IPS-18a (cell line): ENCODE measurements around the gene KCTD14.
"Not testable (repeated sequence)": the region's sequence is repeated elsewhere in the genome, so short reads cannot be mapped to it uniquely, and the experiment has no call there.

Experiments
- H3K27ac ChIP-seq: one replicate; pipeline ENCODE4 v1.5.1; 2013; ENCODE audit warnings: low read length
- H3K27me3 ChIP-seq: one replicate; pipeline ENCODE4 v1.6.1; 2013; ENCODE audit warnings: mild to moderate bottlenecking, low read length; ENCODE audit not compliant: control insufficient read depth, insufficient read depth
- H3K36me3 ChIP-seq: one replicate; pipeline ENCODE4 v1.6.1; 2013; ENCODE audit warnings: low read depth, low read length; ENCODE audit not compliant: control insufficient read depth
- H3K4me1 ChIP-seq: one replicate; pipeline ENCODE4 v1.6.1; 2013; ENCODE audit warnings: low read depth, low read length; ENCODE audit not compliant: control insufficient read depth
- H3K4me3 ChIP-seq: one replicate; pipeline ENCODE4 v1.5.1; 2013; ENCODE audit warnings: low read length
- H3K9ac ChIP-seq: one replicate; pipeline ENCODE4 v1.6.1; 2013; ENCODE audit warnings: mild to moderate bottlenecking, low read length, moderate library complexity
- H3K9me3 ChIP-seq: one replicate; pipeline ENCODE4 v1.6.1; 2013; ENCODE audit warnings: low read depth, low read length; ENCODE audit not compliant: control insufficient read depth

Gene KCTD14

GRCh38 chr11:78014937-78015520 is 8.0 kb downstream of the KCTD14 start:
- not testable (repeated sequence) for H3K9ac ChIP-seq, H3K27ac ChIP-seq, H3K27me3 ChIP-seq, H3K4me1 ChIP-seq, H3K4me3 ChIP-seq, H3K9me3 ChIP-seq
- H3K36me3 ChIP-seq = peaks cover 15% of the 10 kb centered on the region

- H3K9me3 ChIP-seq = no peaks in the 10 kb centered on the region
- no peak overlapping the region for H3K27ac ChIP-seq
- no peak overlapping the region for H3K4me3 ChIP-seq
- H3K9ac ChIP-seq = no peak overlapping the region
- no peaks in the 10 kb centered on the region for H3K27me3 ChIP-seq
- peaks cover 10% of the 10 kb centered on the region for H3K36me3 ChIP-seq
- H3K4me1 ChIP-seq = no peaks in the 10 kb centered on the region
Measured at GRCh38 chr11:78011301-78011700, 11.8 kb downstream of the KCTD14 start.

- Histone ChIP-seq H3K4me1 (no peaks in the 10 kb centered on the region), H3K27me3 (no peaks in the 10 kb centered on the region), H3K9me3 (no peaks in the 10 kb centered on the region), H3K9ac (no peak overlapping the region), H3K4me3 (no peak overlapping the region), H3K27ac (no peak overlapping the region), H3K36me3 (peaks cover 5% of the 10 kb centered on the region)
Measured at GRCh38 chr11:78010755-78011154, 12.3 kb downstream of the KCTD14 start.

GRCh38 chr11:78010304-78010703 is 12.8 kb downstream of the KCTD14 start:
- H3K4me1 ChIP-seq = no peaks in the 10 kb centered on the region
- no peak overlapping the region for H3K9ac ChIP-seq
- no peak overlapping the region for H3K27ac ChIP-seq
- no peaks in the 10 kb centered on the region for H3K27me3 ChIP-seq
- H3K4me3 ChIP-seq = no peak overlapping the region
- H3K9me3 ChIP-seq = no peaks in the 10 kb centered on the region
- peaks cover under 1% of the 10 kb centered on the region for H3K36me3 ChIP-seq

- Histone ChIP-seq H3K27ac (no peak overlapping the region), H3K9ac (no peak overlapping the region), H3K36me3 (no peaks in the 10 kb centered on the region), H3K9me3 (no peaks in the 10 kb centered on the region), H3K4me3 (no peak overlapping the region), H3K4me1 (no peaks in the 10 kb centered on the region), H3K27me3 (no peaks in the 10 kb centered on the region)
Measured at GRCh38 chr11:78009062-78009461, 14.0 kb downstream of the KCTD14 start.

- Histone ChIP-seq H3K36me3 (no peaks in the 10 kb centered on the region), H3K27ac (no peak overlapping the region), H3K4me1 (peaks cover 2% of the 10 kb centered on the region), H3K9ac (no peak overlapping the region), H3K9me3 (no peaks in the 10 kb centered on the region), H3K4me3 (no peak overlapping the region), H3K27me3 (no peaks in the 10 kb centered on the region)
Measured at GRCh38 chr11:78000193-78000592, 22.9 kb downstream of the KCTD14 start.

- H3K9ac ChIP-seq = no peak overlapping the region
- H3K36me3 ChIP-seq = no peaks in the 10 kb centered on the region
- no peaks in the 10 kb centered on the region for H3K27me3 ChIP-seq
- H3K9me3 ChIP-seq = no peaks in the 10 kb centered on the region
- no peak overlapping the region for H3K4me3 ChIP-seq
- H3K4me1 ChIP-seq = peaks cover 4% of the 10 kb centered on the region
- no peak overlapping the region for H3K27ac ChIP-seq
Measured at GRCh38 chr11:77999446-78000030, 23.5 kb downstream of the KCTD14 start.

- Histone ChIP-seq H3K27ac (peak within 1 kb of the TSS; percentile 94), H3K27me3 (no peaks in the 10 kb centered on the region), H3K9ac (peak within 1 kb of the TSS; percentile 78), H3K9me3 (no peaks in the 10 kb centered on the region), H3K4me1 (peaks cover 8% of the 10 kb centered on the region), H3K36me3 (peaks cover 6% of the 10 kb centered on the region), H3K4me3 (peak within 1 kb of the TSS; percentile 97)
Measured at GRCh38 chr11:77994434-77995362, 28.4 kb downstream of the KCTD14 start, which contains the start of gene INTS4. INTS4 (minus strand) TSS chr11:77994668; CDS start chr11:77994643, 25 bp downstream.

GRCh38 chr11:77993902-77994301 is 29.2 kb downstream of the KCTD14 start:
- Histone ChIP-seq H3K4me1 (peaks cover 8% of the 10 kb centered on the region), H3K27me3 (no peaks in the 10 kb centered on the region), H3K9ac (peak overlapping the region; percentile 78), H3K4me3 (peak overlapping the region; percentile 97), H3K9me3 (no peaks in the 10 kb centered on the region), H3K36me3 (peaks cover 6% of the 10 kb centered on the region), H3K27ac (no peak overlapping the region)

- H3K9me3 ChIP-seq = no peaks in the 10 kb centered on the region
- no peak overlapping the region for H3K4me3 ChIP-seq
- peaks cover 8% of the 10 kb centered on the region for H3K4me1 ChIP-seq
- peaks cover 14% of the 10 kb centered on the region for H3K36me3 ChIP-seq
- H3K27me3 ChIP-seq = no peaks in the 10 kb centered on the region
- H3K27ac ChIP-seq = no peak overlapping the region
- no peak overlapping the region for H3K9ac ChIP-seq
Measured at GRCh38 chr11:77990981-77991380, 32.1 kb downstream of the KCTD14 start.

GRCh38 chr11:77986456-77986855 is 36.6 kb downstream of the KCTD14 start:
- peaks cover 14% of the 10 kb centered on the region for H3K36me3 ChIP-seq
- H3K9ac ChIP-seq, H3K27me3 ChIP-seq, H3K27ac ChIP-seq, H3K9me3 ChIP-seq, H3K4me3 ChIP-seq, H3K4me1 ChIP-seq: not testable (repeated sequence)
